ENCODE results near the gene FGFBP3.

GRCh38 chr10:91883549-91884444 is 25.5 kb downstream of the FGFBP3 start:
- TF ChIP-seq POLR2A (IDR thresholded peaks at IDR 0.05; ENCODE audit: low read depth, low read length) (no peak), TAF1 (IDR thresholded peaks at IDR 0.05; ENCODE audit: borderline replicate concordance, low read depth, low read length) (no peak), POLR2AphosphoS5 (IDR thresholded peaks at IDR 0.05; ENCODE audit: low read depth, low read length) (no peak)
